ENCODE data around the gene MAB21L4. TPM values are rescaled to one million over a fixed set of nuclear protein-coding genes. Genes with fewer than 3 reads are reported as not detected.

MAB21L4 gene
- polyA plus RNA-seq, 1 of the 3 experiments (the other 2 are of a cell fraction), result not detected

GRCh38 chr2:240869109-240869955 lies 26.6 kb downstream of the MAB21L4 start:
- no peaks in the 10 kb centered on the region for H3K79me2 ChIP-seq (ENCODE audit: insufficient read depth)
- CTCF ChIA-PET, result interaction anchor here (0.9 to 1.8 kb wide), 3 partner anchors 13 to 29 kb away, joined by 3 to 6 read pairs (median 5); no protein-coding TSS in a partner anchor
- H3K4me3 ChIP-seq (ENCODE audit: low read depth in 2 of 2, low read length in 1 of 2), result no peak overlapping the region
- H4K20me1 ChIP-seq (ENCODE audit: insufficient read depth), result no peaks in the 10 kb centered on the region
- no peaks in the 10 kb centered on the region; the same call in 1 of the 2 replicates for H3K27me3 ChIP-seq (ENCODE audit: insufficient read depth)
- DNase-seq, result peak; percentile 29
- H3K4me2 ChIP-seq, result no peak overlapping the region
- H3F3A ChIP-seq (replicated peaks; ENCODE audit: insufficient read depth), result no peaks in the 10 kb centered on the region
- H2AFZ ChIP-seq (ENCODE audit: low read depth), result no peak overlapping the region
- TF ChIP-seq SIN3A (IDR thresholded peaks at IDR 0.05; ENCODE audit: borderline replicate concordance, low read depth, low read length) (no peak), MAX (IDR thresholded peaks at IDR 0.05; ENCODE audit: low read depth) (no peak), CTCF (IDR thresholded peaks at IDR 0.05) (no peak), SMC3 (IDR thresholded peaks at IDR 0.05; ENCODE audit: low read depth, low read length) (no peak), CHD2 (IDR thresholded peaks at IDR 0.05; ENCODE audit: low read length, partially characterized antibody) (no peak), REST (IDR thresholded peaks at IDR 0.05; ENCODE audit: low read depth, low read length) (no peak), RFX5 (IDR thresholded peaks at IDR 0.05; ENCODE audit: low read length) (no peak), ELF1 (IDR thresholded peaks at IDR 0.05) (no peak), FOXM1 (IDR thresholded peaks at IDR 0.05; ENCODE audit: low read depth) (no peak), RCOR1 (IDR thresholded peaks at IDR 0.05; ENCODE audit: low read length) (no peak), PBX3 (IDR thresholded peaks at IDR 0.05) (no peak), EP300 (IDR thresholded peaks at IDR 0.05; ENCODE audit: borderline replicate concordance in 1 of 2, low read depth in 1 of 2, low read length in 1 of 2) (no peak), USF1 (IDR thresholded peaks at IDR 0.05; ENCODE audit: borderline replicate concordance, low read depth) (no peak), RAD21 (IDR thresholded peaks at IDR 0.05; ENCODE audit: low read length) (no peak)
- WGBS (ENCODE audit: low lambda C conversion rate), result 67% methylated on average over 12 of the region's 25 CpGs
- no peak overlapping the region for H3K27ac ChIP-seq (ENCODE audit: low read depth in 2 of 2, low read length in 1 of 2)
- H3K36me3 ChIP-seq (replicated peaks in 1 of 2; ENCODE audit: control insufficient read depth in 1 of 2, insufficient read depth in 2 of 2, low read length in 1 of 2), result no peaks in the 10 kb centered on the region
- H3K4me1 ChIP-seq (ENCODE audit: control insufficient read depth in 1 of 2, insufficient read depth in 2 of 2, low read depth in 1 of 2, low read length in 1 of 2), result no peaks in the 10 kb centered on the region
- POLR2A ChIA-PET, result no interaction called here
- H3K9ac ChIP-seq, result no peak overlapping the region
- no peaks in the 10 kb centered on the region for H3K9me2 ChIP-seq
- H3K9me3 ChIP-seq, result no peaks in the 10 kb centered on the region
